HG03108 (cell line): ENCODE measurements around the gene SHLD1.

Source experiments
- ATAC-seq: cut with Tn5 transposase; IDR thresholded peaks from one replicate; pipeline ENCODE4 v1.9.1; 2021; ENCODE audit warnings: moderate library complexity; ENCODE audit not compliant: unreplicated experiment

The SHLD1 gene

GRCh38 chr20:5885866-5886265 lies 135.7 kb downstream of the SHLD1 start:
- ATAC-seq, result no peak

GRCh38 chr20:5886788-5887187 lies 136.6 kb downstream of the SHLD1 start:
- no peak for ATAC-seq

GRCh38 chr20:5887386-5887785 lies 137.2 kb downstream of the SHLD1 start:
- ATAC-seq, result no peak

- ATAC-seq, result no peak
These were observed 137.8 kb downstream of the SHLD1 start for GRCh38 chr20:5888041-5888440.

- ATAC-seq, result no peak
These were observed 140.7 kb downstream of the SHLD1 start for GRCh38 chr20:5890773-5891441.

GRCh38 chr20:5893052-5893451 lies 142.9 kb downstream of the SHLD1 start:
- ATAC-seq, result no peak

GRCh38 chr20:5893621-5894020 lies 143.4 kb downstream of the SHLD1 start:
- no peak for ATAC-seq

- no peak for ATAC-seq
These were observed 145.4 kb downstream of the SHLD1 start for GRCh38 chr20:5895626-5896025.

GRCh38 chr20:5899444-5899843 lies 149.2 kb downstream of the SHLD1 start:
- ATAC-seq, result no peak

- no peak for ATAC-seq
These were observed 150.7 kb downstream of the SHLD1 start for GRCh38 chr20:5900908-5901307.

GRCh38 chr20:5908981-5909380 lies 158.8 kb downstream of the SHLD1 start:
- no peak for ATAC-seq

- ATAC-seq, result no peak
These were observed 160.0 kb downstream of the SHLD1 start for GRCh38 chr20:5910186-5910585.

GRCh38 chr20:5913166-5913565 lies 163.0 kb downstream of the SHLD1 start:
- no peak for ATAC-seq
